T1000 (cell line): Measurements from ENCODE around the gene CTXND2.
"Not testable (repeated sequence)": the region's sequence is repeated elsewhere in the genome, so short reads cannot be mapped to it uniquely, and the experiment has no call there.

Experiments used
- DNase-seq: peaks from one replicate; lab custom pipeline; 2025; ENCODE audit warnings: mixed read lengths; lab: John Stamatoyannopoulos, UW

The CTXND2 gene

DNA sequence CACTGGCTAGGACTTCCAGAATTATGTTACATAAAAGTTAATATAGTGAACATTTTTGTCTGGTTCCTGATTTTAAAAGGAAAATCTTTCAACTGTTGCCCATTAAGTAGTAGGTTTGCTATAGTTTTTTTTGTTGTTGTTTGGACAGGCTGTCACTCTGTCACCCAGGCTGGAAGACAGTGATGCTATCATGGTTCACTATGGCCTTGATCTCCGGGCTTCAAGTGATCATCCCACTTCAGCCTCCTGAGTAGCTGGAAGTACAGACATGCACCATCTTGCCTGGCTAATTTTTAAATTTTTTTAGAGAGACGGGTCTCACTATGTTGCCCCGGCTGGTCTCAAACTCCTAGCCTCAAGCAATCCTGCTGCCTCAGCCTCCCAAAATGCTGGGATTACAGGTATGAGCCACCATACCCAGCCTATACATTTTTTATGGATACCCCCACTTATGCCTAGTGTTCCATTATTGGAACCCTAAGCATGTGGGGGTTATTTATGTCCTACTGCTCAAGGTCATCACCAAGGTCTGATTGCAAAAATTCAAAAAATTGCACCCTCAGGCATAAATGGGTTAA is 6.5 kb downstream of the CTXND2 start:
- DNase-seq = no peak

GRCh38 chr1:150895618-150896017 is 8.7 kb downstream of the CTXND2 start:
- DNase-seq = peak; percentile 44

- not testable (repeated sequence) for DNase-seq
Measured at GRCh38 chr1:150899795-150900194, 12.9 kb downstream of the CTXND2 start.

DNA sequence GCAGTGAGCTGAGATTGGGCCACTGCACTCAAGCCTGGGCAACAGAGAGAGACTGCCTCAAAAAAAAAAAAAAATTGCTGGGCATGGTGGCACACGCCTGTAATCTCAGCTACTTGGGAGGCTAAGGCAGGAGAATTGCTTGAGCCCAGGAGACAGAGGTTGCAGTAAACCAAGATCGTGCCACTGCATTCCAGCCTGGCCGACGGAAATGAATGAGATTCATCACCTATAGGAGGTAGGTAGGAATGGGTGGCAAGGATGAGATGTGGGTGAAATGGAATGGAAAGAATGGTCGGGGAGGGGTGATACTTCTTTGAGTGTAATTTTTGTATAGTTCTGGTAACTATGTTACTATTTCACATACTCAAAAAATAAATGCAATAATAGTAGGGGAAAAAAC is 15.4 kb downstream of the CTXND2 start:
- no peak for DNase-seq

- DNase-seq = no peak
Measured at GRCh38 chr1:150902751-150903150, 15.8 kb downstream of the CTXND2 start.

DNA sequence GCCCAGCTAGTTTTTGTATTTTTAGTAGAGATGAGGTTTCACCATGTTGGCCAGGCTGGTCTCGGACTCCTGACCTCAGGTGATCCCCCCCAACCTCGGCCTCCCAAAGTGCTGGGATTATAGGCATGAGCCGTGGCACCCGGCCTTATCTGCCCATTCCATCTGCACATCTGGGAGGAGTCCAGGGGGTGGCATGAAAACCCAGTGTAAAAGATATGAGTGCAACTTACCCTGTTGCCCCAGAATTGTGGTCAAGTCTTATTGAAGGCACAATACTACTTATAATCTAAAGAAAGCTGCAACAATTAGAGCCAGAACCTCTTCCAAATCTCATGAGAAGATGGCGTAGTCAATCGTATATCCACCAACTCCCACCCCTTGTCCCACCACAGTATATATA is 18.4 kb downstream of the CTXND2 start:
- no peak for DNase-seq

GRCh38 chr1:150906329-150906728 is 19.4 kb downstream of the CTXND2 start:
- DNase-seq = no peak

GRCh38 chr1:150906813-150907212 is 19.9 kb downstream of the CTXND2 start:
- DNase-seq = no peak

DNA sequence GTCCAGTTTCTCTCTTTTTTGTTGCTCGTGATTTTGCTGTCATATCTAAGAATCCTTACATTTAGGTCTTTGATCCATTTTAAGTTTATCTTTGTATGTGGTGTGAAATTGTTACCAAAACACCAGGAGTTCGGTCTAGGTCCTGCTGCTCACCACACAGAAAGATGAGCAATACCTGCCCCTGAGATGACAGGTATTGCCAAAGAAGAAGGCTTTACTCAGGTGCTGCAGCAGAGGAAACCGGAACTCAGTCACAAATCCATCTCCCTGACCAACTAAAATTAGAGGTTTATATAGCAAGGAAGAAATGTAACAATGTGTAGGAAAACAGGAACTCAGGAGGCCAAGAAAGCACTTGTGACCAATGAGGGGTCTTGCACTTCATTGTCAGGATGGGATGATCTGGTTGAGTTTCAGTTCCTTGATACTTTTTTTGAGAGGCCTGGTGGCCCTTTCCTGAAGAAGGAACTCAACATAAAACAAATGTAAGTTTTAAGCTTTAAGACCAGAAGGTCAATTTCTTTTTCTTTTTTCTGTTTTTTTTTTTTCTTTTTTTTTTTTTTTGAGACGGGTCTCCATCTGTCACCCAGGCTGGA is 22.7 kb downstream of the CTXND2 start:
- no peak for DNase-seq

DNA sequence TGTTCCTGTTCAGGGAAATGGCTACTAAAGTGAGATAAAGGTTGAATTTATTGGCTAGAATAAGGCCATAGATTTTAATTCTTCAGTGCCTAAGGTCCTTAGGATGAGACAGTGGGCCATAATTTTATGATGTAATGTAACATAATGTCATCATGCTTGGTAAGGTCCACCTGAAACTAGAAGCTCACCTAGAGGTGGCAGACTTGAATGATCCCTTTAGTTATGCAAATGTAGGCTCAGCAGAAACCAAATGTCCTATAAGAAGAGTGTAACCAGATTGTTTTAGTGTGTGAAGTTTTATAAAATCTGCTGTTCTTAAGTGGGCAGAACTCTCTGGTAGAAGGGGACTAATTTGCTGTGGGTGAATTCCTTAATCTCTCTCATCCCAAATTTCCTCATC is 25.7 kb downstream of the CTXND2 start:
- no peak for DNase-seq

DNA sequence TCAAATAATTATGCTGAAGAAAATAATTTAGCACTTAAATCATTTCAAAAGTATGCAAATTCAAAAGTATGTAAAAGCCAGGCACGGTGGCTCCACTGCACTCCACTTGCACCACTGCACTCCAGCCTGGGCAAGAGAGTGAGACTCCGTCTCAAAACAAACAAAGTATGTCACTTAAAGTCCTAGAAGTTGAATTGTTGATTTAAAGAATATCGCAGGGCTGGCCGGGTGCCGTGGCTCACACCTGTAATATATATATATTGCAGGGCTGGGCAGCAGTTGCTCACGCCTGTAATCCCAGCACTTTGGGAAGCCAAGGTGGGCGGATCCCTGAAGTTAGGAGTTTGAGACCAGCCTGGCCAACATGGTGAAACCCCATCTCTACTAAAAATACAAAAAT is 30.5 kb downstream of the CTXND2 start:
- no peak for DNase-seq

GRCh38 chr1:150922519-150922975 is 35.6 kb downstream of the CTXND2 start:
- DNase-seq = peak; percentile 75

- DNase-seq = no peak
Measured at GRCh38 chr1:150925080-150925479, 38.1 kb downstream of the CTXND2 start.

DNA sequence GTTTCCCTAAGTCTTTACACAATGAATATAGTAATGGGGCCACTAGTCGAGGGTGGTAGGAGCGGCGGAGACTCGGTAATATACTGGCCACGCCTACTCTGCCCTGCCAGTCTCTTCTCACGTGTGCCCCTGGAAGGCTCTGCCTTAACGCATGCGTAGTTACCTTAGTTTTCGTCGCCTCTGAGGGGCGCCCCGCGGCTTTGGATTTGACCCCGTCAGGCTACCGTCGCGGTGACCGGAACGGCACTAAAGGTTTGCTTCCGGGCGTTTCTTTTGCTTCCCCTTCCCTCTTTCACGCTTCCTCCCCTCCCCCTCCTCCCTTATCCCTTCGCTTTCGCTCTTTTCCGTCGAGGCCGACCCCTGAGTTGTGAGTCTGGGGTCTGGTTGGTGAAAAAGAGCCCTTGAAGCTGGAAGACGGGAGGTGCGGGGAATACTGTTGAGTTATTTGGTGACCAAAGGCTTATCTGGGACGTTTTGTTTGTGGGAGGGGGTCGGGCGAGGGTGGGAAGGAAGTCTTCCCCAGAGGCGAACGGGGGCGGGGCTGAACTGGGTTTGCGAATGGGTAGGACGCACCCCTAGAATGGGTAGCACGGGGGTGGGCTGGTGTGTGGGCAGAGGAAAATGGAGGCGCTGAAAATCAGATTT is 39.3 kb downstream of the CTXND2 start, which contains the start of gene SETDB1:
SETDB1 (plus strand) TSS at position 267 of the 645 bp plus-strand sequence. CDS start 1,352 bp downstream, outside the sequence.
- DNase-seq = peak; percentile 93

- DNase-seq = no peak
Measured at GRCh38 chr1:150927624-150928023, 40.7 kb downstream of the CTXND2 start.

- no peak for DNase-seq
Measured at GRCh38 chr1:150928286-150928685, 41.4 kb downstream of the CTXND2 start.

DNA sequence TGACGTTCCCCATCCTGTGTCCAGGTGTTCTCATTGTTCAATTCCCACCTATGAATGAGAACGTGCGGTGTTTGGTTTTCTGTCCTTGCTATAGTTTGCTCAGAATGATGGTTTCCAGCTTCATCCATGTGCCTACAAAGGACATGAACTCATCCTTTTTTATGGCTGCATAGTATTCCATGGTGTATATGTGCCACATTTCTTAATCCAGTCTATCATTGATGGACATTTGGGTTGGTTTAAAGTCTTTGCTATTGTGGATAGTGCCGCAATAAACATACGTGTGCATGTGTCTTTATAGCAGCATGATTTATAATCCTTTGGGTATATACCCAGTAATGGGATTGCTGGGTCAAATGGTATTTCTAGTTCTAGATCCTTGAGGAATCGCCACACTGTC is 41.8 kb downstream of the CTXND2 start:
- DNase-seq = not testable (repeated sequence)

- no peak for DNase-seq
Measured at GRCh38 chr1:150931773-150932172, 44.8 kb downstream of the CTXND2 start.

DNA sequence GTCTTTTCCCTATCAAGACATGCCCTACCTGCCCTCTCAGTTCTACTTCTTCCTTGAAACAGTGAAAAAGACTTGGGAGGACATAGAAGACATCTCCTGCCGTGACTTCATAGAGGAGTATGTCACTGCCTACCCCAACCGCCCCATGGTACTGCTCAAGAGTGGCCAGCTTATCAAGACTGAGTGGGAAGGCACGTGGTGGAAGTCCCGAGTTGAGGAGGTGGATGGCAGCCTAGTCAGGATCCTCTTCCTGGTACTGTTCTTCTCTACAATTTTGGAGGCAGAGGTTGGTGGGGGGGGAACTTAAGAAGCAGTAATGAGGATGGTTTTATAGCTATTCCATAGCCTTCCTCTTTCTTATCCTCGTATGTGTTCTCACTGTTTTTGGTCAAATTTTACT is 57.9 kb downstream of the CTXND2 start:
- no peak for DNase-seq

DNA sequence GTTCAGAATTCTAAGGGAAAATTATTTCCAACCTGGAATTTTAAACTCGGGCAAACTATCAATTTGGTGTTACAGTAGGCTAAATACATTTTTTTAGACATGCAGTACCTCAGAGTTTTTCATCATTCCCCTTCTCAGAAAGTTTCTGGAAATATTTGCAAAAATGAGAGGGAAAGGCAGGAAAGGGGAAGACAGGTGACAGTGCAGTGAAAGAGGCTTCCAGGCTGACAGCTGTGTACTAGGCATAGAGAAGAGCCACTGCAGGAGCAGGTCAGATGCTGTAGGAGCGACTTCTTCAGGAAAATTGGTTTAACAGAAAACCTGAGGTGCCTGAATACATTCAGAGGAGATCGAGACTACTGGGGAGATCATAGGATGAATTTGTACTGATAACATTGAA is 67.8 kb downstream of the CTXND2 start:
- no peak for DNase-seq

DNA sequence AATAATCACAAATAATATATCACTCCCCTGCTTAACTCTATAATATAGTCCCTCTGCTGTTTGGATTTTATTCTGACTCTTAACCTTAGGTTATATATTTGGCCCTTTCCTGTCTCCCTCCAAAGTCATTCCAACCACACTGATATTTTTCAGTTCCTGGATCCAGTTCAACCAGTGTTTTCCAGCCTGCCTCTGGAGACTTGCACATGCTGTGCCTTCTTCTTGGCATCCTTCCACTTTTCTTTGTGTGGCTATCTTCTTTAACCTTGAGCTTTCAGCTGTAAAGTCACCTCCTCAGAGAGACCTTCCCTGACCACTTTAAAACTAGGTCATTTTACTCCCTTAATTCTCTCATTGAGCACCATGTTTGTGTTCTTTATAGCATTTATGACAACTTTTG is 68.3 kb downstream of the CTXND2 start:
- DNase-seq = no peak

DNA sequence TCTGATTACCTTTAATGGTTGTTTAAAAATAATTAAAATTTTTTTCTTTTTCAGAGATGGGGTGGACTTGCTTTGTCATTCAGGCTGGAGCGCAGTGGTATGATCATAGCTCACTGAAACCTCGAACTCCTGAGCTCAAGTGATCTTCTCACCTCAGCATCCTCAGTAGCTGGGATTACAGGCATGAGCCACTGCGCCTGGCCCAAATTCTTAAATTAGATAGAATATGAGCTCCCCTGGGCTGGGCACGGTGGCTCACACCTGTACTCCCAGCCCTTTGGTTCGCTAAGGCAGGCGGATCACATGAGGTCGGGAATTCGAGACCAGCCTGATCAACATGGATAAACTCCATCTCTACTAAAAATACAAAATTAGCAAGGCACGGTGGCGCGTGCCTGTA is 70.7 kb downstream of the CTXND2 start:
- DNase-seq = no peak

GRCh38 chr1:150960646-150961045 is 73.7 kb downstream of the CTXND2 start:
- DNase-seq = no peak
